GM18520 (cell line): ENCODE data around the gene LENEP.

Experiments used
- ATAC-seq: cut with Tn5 transposase; IDR thresholded peaks from one replicate; pipeline ENCODE4 v1.9.1; 2021; ENCODE audit not compliant: unreplicated experiment

The LENEP gene

GRCh38 chr1:154960446-154961136, 32.8 kb upstream of the LENEP start:
- no peak for ATAC-seq

GRCh38 chr1:154961207-154962155, 31.9 kb upstream of the LENEP start, which contains the start of gene PYGO2:
PYGO2 (minus strand) TSS chr1:154961782; CDS start chr1:154961576, 206 bp downstream.
- peak; percentile 69 for ATAC-seq

- peak; percentile 1 for ATAC-seq
Observed at GRCh38 chr1:154962156-154962749, 31.1 kb upstream of the LENEP start.

- ATAC-seq, result no peak
Observed at GRCh38 chr1:154962795-154963330, 30.5 kb upstream of the LENEP start.

- ATAC-seq, result no peak
Observed at GRCh38 chr1:154963643-154964042, 29.7 kb upstream of the LENEP start.

GRCh38 chr1:154964359-154964758, 29.0 kb upstream of the LENEP start:
- ATAC-seq, result no peak

- ATAC-seq, result no peak
Observed at GRCh38 chr1:154966111-154966510, 27.3 kb upstream of the LENEP start.

GRCh38 chr1:154967331-154967950, 25.9 kb upstream of the LENEP start:
- no peak for ATAC-seq

- ATAC-seq, result no peak
Observed at GRCh38 chr1:154968731-154969130, 24.7 kb upstream of the LENEP start.

GRCh38 chr1:154969246-154969645, 24.1 kb upstream of the LENEP start:
- ATAC-seq, result no peak

- no peak for ATAC-seq
Observed at GRCh38 chr1:154969860-154970452, 23.4 kb upstream of the LENEP start.

GRCh38 chr1:154970631-154971340, 22.6 kb upstream of the LENEP start, which contains the start of gene SHC1:
SHC1 (minus strand) TSS chr1:154970747; CDS start chr1:154970526, 221 bp downstream.
- no peak for ATAC-seq

- no peak for ATAC-seq
Observed at GRCh38 chr1:154971341-154971998, 21.9 kb upstream of the LENEP start.

GRCh38 chr1:154972213-154972516, 21.2 kb upstream of the LENEP start:
- ATAC-seq, result no peak

GRCh38 chr1:154972517-154973343, 20.7 kb upstream of the LENEP start:
- ATAC-seq, result no peak

- ATAC-seq, result no peak
Observed at GRCh38 chr1:154973344-154974101, 19.9 kb upstream of the LENEP start.

GRCh38 chr1:154974102-154974807, 19.1 kb upstream of the LENEP start, which contains the start of gene CKS1B:
CKS1B (plus strand) TSS chr1:154974681; CDS start chr1:154974746, 65 bp downstream.
- peak; percentile 81 for ATAC-seq
